HepG2 (cell line): ENCODE measurements around the gene CDKN3. TPM values are rescaled to one million over a fixed set of nuclear protein-coding genes. Genes with fewer than 3 reads are reported as not detected.
"Not testable (repeated sequence)": the region's sequence is repeated elsewhere in the genome, so short reads cannot be mapped to it uniquely, and the experiment has no call there.

Experiments used
- ATAC-seq: fragments of 200-7000 bp; cut with Tn5 transposase; 3 replicates; pipeline ENCODE4 v1.9.1; 2020; ENCODE audit warnings: mild to moderate bottlenecking, moderate library complexity
- BruUV-seq: library from RNA; stranded (reverse); fragments of 400-500 nt; replicated peaks from 2 replicates; lab custom pipeline; 2021; lab: Mats Ljungman, UMichigan
- CTCF ChIA-PET: fragments of 300-600 bp; formaldehyde crosslinking; extraction: SDS; loops from one replicate; lab custom pipeline; 2021; ENCODE audit warnings: low total read pairs, inconsistent platforms, low intra/inter-chr PET ratio; lab: Yijun Ruan, JAX
- POLR2A ChIA-PET: fragments of 350-600 bp; sonication (Branson Sonifier 250); formaldehyde crosslinking; loops from one replicate; lab custom pipeline; 2020; ENCODE audit warnings: antibody characterized with exemption, inconsistent platforms; lab: Yijun Ruan, JAX
- DNase-seq: peaks from one replicate; pipeline ENCODE4 v3.0.0-alpha.2; 2015; ENCODE audit warnings: low spot score
- FAIRE-seq: peaks from 3 replicates; lab custom pipeline; 2011; peaks lifted over from hg19 to GRCh38; lab: Jason Lieb, UNC
- H2AFZ ChIP-seq: one replicate; pipeline ENCODE4 v1.6.1; 2011; ENCODE audit warnings: low read length, inconsistent platforms
- H3K27ac ChIP-seq: fragments of 300-600 bp; 3 replicates; pipeline ENCODE4 v1.8.0; 2011; ENCODE audit warnings: mixed run types, mild to moderate bottlenecking, mixed read lengths, low read length, inconsistent platforms; ENCODE audit not compliant: insufficient read depth; ENCODE audit errors: extremely low read length
- H3K27me3 ChIP-seq, 2 experiments: fragments of 200-600 bp in 1 of 2; 2 replicates in 1 of 2; 3 replicates in 1 of 2; pipeline versions ENCODE4 v1.6.0 to v1.8.0; 2011; ENCODE audit warnings: low read length in 2 of 2, mild to moderate bottlenecking in 2 of 2, moderate library complexity in 2 of 2, inconsistent platforms in 1 of 2; ENCODE audit not compliant: insufficient read depth in 2 of 2, control insufficient read depth in 1 of 2
- H3K36me3 ChIP-seq, 2 experiments: fragments of 200-600 bp in 1 of 2; replicated peaks in 1 of 2; 2 replicates in 1 of 2; 3 replicates in 1 of 2; pipeline versions ENCODE4 v1.5.1 to v1.8.0; 2011; ENCODE audit warnings: low read length in 2 of 2, inconsistent platforms in 1 of 2; ENCODE audit not compliant: insufficient read depth in 2 of 2, control insufficient read depth in 1 of 2
- H3K4me1 ChIP-seq: 2 replicates; pipeline ENCODE4 v1.5.1; 2012; ENCODE audit warnings: low read length, inconsistent platforms; ENCODE audit not compliant: insufficient read depth
- H3K4me2 ChIP-seq: 2 replicates; pipeline ENCODE4 v1.6.0; 2011; ENCODE audit warnings: low read depth, low read length, inconsistent platforms
- H3K4me3 ChIP-seq, 3 experiments: fragments of 200-600 bp in 1 of 3; sonication (generic), shearing (Covaris generic) in 1 of 3; replicated peaks in 1 of 3; 2 replicates each; pipeline ENCODE4 v1.5.1; 2011 to 2016; ENCODE audit warnings: low read length in 3 of 3, inconsistent platforms in 2 of 3, low read depth in 2 of 3, mild to moderate bottlenecking in 2 of 3, control low read depth in 1 of 3, mixed read lengths in 1 of 3; ENCODE audit not compliant: insufficient read depth in 1 of 3
- H3K79me2 ChIP-seq: one replicate; pipeline ENCODE4 v1.6.1; 2011; ENCODE audit warnings: low read length, inconsistent platforms; ENCODE audit not compliant: insufficient read depth
- H3K9ac ChIP-seq: 2 replicates; pipeline ENCODE4 v1.6.0; 2011; ENCODE audit warnings: mild to moderate bottlenecking, low read depth, low read length, inconsistent platforms; ENCODE audit not compliant: insufficient read depth
- H3K9me3 ChIP-seq: 2 replicates; pipeline ENCODE4 v1.5.1; 2012; ENCODE audit warnings: mild to moderate bottlenecking, low read length
- H4K20me1 ChIP-seq: 2 replicates; pipeline ENCODE4 v1.6.0; 2011; ENCODE audit warnings: inconsistent platforms, mild to moderate bottlenecking, low read length, moderate library complexity; ENCODE audit not compliant: insufficient read depth
- ARID3A ChIP-seq: IDR thresholded peaks from 2 replicates; pipeline ENCODE4 v1.6.1; 2012; ENCODE audit warnings: low read depth, low read length, improper control_type of control experiment
- FOXC1 ChIP-seq: sonication (generic); formaldehyde crosslinking; IDR thresholded peaks from 2 replicates; pipeline ENCODE4 v1.8.0; 2022; ENCODE audit warnings: mild to moderate bottlenecking, missing genetic modification reagents, borderline replicate concordance
- MAFF ChIP-seq: IDR thresholded peaks from 2 replicates; pipeline ENCODE4 v1.6.1; 2011; ENCODE audit warnings: low read depth, low read length, improper control_type of control experiment
- MAFK ChIP-seq, 2 experiments: IDR thresholded peaks in 1 of 2; conservative IDR thresholded peaks in 1 of 2; 2 replicates each; pipeline ENCODE4 v1.6.1; 2011; ENCODE audit warnings: improper control_type of control experiment in 2 of 2, low read length in 2 of 2
- SNAPC2 ChIP-seq: sonication (generic); formaldehyde crosslinking; IDR thresholded peaks from 2 replicates; pipeline ENCODE4 v1.8.1; 2022; ENCODE audit warnings: mild to moderate bottlenecking, missing genetic modification reagents
- WGBS: methylation state at CpG from one replicate; pipeline ENCODE4 v1.1.6; 2017; ENCODE audit warnings: low lambda C conversion rate; 5-methylcytosine and 5-hydroxymethylcytosine counted together
- in situ Hi-C: cut with HindIII; loops from 2 replicates; pipeline ENCODE4 v1.10.0; 2017; ENCODE audit warnings: low pct_unique_long_range_greater_than_20kb; ENCODE audit not compliant: extremely low pct_ligation_motif_present
- intact Hi-C: fragments of 100-400 bp; cut with micrococcal nuclease; formaldehyde crosslinking; loops from one replicate; pipeline ENCODE4 v1.10.0; 2022; ENCODE audit not compliant: unreplicated experiment
- polyA plus RNA-seq, 8 experiments: library from polyadenylated mRNA; depleted of rRNA in 3 of 8; stranded (reverse) in 7 of 8; unstranded in 1 of 8; fragments of >200 nt; fragmentation: Illumina TruSeq in 4 of 8; extraction: Trizol in 4 of 8; gene quantifications; 2 replicates each; pipeline versions ENCODE4 v1.2.1 to v1.2.3, GENCODE V29; 2011 to 2016; ENCODE audit warnings: low read depth in 4 of 8, missing spikeins in 1 of 8, mixed read lengths in 1 of 8; ENCODE audit not compliant: insufficient read depth in 1 of 8
- total RNA-seq, 5 experiments: library from RNA; depleted of rRNA; stranded (reverse); fragments of >200 nt; fragmentation: Illumina TruSeq; extraction: Trizol; gene quantifications; 2 replicates each; pipeline ENCODE4 v1.2.3, GENCODE V29; 2016; ENCODE audit warnings: low read depth in 1 of 5

Gene CDKN3
- total and polyA plus RNA-seq, 2 of the 13 experiments (the other 11 are each of a cell fraction or from before 2014, with no cell fraction given): 63.0 to 88.9 TPM

DNA sequence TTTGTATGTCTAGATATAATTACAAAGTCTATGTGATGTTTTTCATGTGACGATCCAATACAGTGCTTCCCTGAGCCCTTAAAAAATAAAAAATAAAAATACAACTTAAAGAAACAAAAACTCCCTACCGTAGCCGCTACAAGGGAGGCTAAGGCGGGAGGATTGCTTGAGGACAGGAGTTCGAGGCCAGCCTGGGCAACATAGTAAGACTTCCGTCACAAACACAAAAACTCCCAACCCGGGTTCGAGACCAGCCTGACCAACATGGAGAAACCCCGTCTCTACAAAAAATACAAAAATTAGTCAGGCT, 669 bp upstream of the CDKN3 start:
- POLR2A ChIA-PET: interaction anchor here (1.0 to 3.5 kb wide), 6 partner anchors 8 to 55 kb away, joined by 3 to 26 read pairs (median 12); no protein-coding TSS in a partner anchor

GRCh38 chr14:54399560-54399959, 2.8 kb downstream of the CDKN3 start:
- Histone ChIP-seq H3K4me3 (no peak overlapping the region), H3K9me3 (no peaks in the 10 kb centered on the region), H3K79me2 (peaks cover 29% of the 10 kb centered on the region), H3K27me3 (no peaks in the 10 kb centered on the region; a peak in 1 of 5 replicates), H2AFZ (no peak overlapping the region), H3K9ac (no peak overlapping the region), H3K27ac (peak overlapping the region; percentile 30), H3K4me1 (peaks cover 33% of the 10 kb centered on the region), H3K36me3 (no peaks in the 10 kb centered on the region), H4K20me1 (no peaks in the 10 kb centered on the region), H3K4me2 (0 out of 2 replicates have a peak overlapping the region, but pooled peaks have one; percentile 92)
- POLR2A ChIA-PET: interaction anchor here (1.0 to 3.4 kb wide), 2 partner anchors 12 to 33 kb away, joined by 4 to 19 read pairs; no protein-coding TSS in a partner anchor
- 92% methylated on average over 2 of the region's 2 CpGs for WGBS
- in situ Hi-C loops: no loop called here
- TF ChIP-seq MAFF (peak; percentile 75), ARID3A (0 out of 2 replicates have a peak, but pooled peaks have one; percentile 28), MAFK (conservative IDR thresholded peaks at IDR 0.05 in 1 of 2, IDR thresholded peaks at IDR 0.05 in 1 of 2; ENCODE audit: low read length in 2 of 2) (peak; percentile 73 to 80), SNAPC2 (CRISPR knock-in tag) (no peak)
- peak; percentile 26 for DNase-seq
- intact Hi-C loops: no loop called here
- no peak for FAIRE-seq
- no TSS peak for BruUV-seq
- ATAC-seq: no peak
- CTCF ChIA-PET: no interaction called here

More for the DNA sequence above, 669 bp upstream of the CDKN3 start:
- peak overlapping the region; percentile 32 for H3K4me2 ChIP-seq
- FAIRE-seq (no peak), DNase-seq (no peak), ATAC-seq (no peak)
- H3K79me2 ChIP-seq: peaks cover 29% of the 10 kb centered on the region
- TF ChIP-seq FOXC1 (0 out of 2 replicates have a peak, but pooled peaks have one; percentile 14), ARID3A (no peak)
- H3K4me1 ChIP-seq: peaks cover 33% of the 10 kb centered on the region
- no TSS peak for BruUV-seq
- no peaks in the 10 kb centered on the region for H4K20me1 ChIP-seq
- H3K27me3 ChIP-seq: no peaks in the 10 kb centered on the region; a peak in 1 of 5 replicates
- no peak overlapping the region for H3K27ac ChIP-seq
- H3K9me3 ChIP-seq: no peaks in the 10 kb centered on the region
- no peaks in the 10 kb centered on the region for H3K36me3 ChIP-seq
- no peak overlapping the region for H2AFZ ChIP-seq
- in situ Hi-C loops: no loop called here
- peak overlapping the region in 1 of 3 experiments; percentile 30; a peak in 2 of 6 replicates for H3K4me3 ChIP-seq
- CTCF ChIA-PET: no interaction called here
- intact Hi-C loops: loop anchor here (2.0 kb wide), 3 partner anchors 29 to 45 kb away; partner anchors contain the start of gene CNIH1
- WGBS: 88% methylated on average over 9 of the region's 9 CpGs
- H3K9ac ChIP-seq: no peak overlapping the region

- in situ Hi-C loops, H3K9ac ChIP-seq, CTCF ChIA-PET, POLR2A ChIA-PET, H3K27ac ChIP-seq, ATAC-seq, H3K4me3 ChIP-seq, H2AFZ ChIP-seq, H3K4me2 ChIP-seq, H3K36me3 ChIP-seq, intact Hi-C loops, H3K27me3 ChIP-seq, H3K9me3 ChIP-seq, DNase-seq, H4K20me1 ChIP-seq, BruUV-seq, FAIRE-seq: not testable (repeated sequence)
- WGBS: 96% methylated on average over 6 of the region's 6 CpGs
- peaks cover 16% of the 10 kb centered on the region for H3K79me2 ChIP-seq
- H3K4me1 ChIP-seq: peaks cover 19% of the 10 kb centered on the region
Observed at GRCh38 chr14:54403401-54404005, 6.7 kb downstream of the CDKN3 start.
